ENCODE measurements around the gene CORO6. TPM values are rescaled to one million over a fixed set of nuclear protein-coding genes. Genes with fewer than 3 reads are reported as not detected.

The CORO6 gene
- total RNA-seq, 3 donors from 2014 or later = 1.2 to 21.3 (median 2.5) TPM

GRCh38 chr17:29620271-29620670 is 2.4 kb downstream of the CORO6 start:
- no peak overlapping the region for H3K4me3 ChIP-seq
- no peaks in the 10 kb centered on the region for H3K36me3 ChIP-seq (ENCODE audit: low read depth)
- TF ChIP-seq CTCF (IDR thresholded peaks at IDR 0.05) = no peak
- H3K9me3 ChIP-seq = no peaks in the 10 kb centered on the region
- intact Hi-C loops (cut with DNase I, micrococcal nuclease) = no loop called here
- ATAC-seq (no peak), DNase-seq (no peak)
- peaks cover 36% of the 10 kb centered on the region for H3K4me1 ChIP-seq (ENCODE audit: low read depth)

- no peak overlapping the region for H3K4me3 ChIP-seq
- H3K9me3 ChIP-seq = no peaks in the 10 kb centered on the region
- no peaks in the 10 kb centered on the region for H3K36me3 ChIP-seq (ENCODE audit: low read depth)
- H3K4me1 ChIP-seq (ENCODE audit: low read depth) = peaks cover 46% of the 10 kb centered on the region
- intact Hi-C loops (cut with DNase I, micrococcal nuclease) = no loop called here
- ATAC-seq (no peak), DNase-seq (no peak)
- no peak for TF ChIP-seq CTCF (IDR thresholded peaks at IDR 0.05)
Observed at GRCh38 chr17:29619251-29619650, 3.5 kb downstream of the CORO6 start.

- intact Hi-C loops (cut with DNase I, micrococcal nuclease) = no loop called here
- TF ChIP-seq CTCF (IDR thresholded peaks at IDR 0.05) = no peak
- Histone ChIP-seq H3K9me3 (no peaks in the 10 kb centered on the region), H3K36me3 (ENCODE audit: low read depth) (no peaks in the 10 kb centered on the region), H3K4me3 (no peak overlapping the region), H3K4me1 (ENCODE audit: low read depth) (peaks cover 54% of the 10 kb centered on the region)
- DNase-seq (peak in 1 of 3 donors; percentile 54), ATAC-seq (no peak)
Observed at GRCh38 chr17:29618272-29619065, 4.2 kb downstream of the CORO6 start.

GRCh38 chr17:29617481-29618271 is 5.0 kb downstream of the CORO6 start:
- peak; percentile 84 for TF ChIP-seq CTCF (IDR thresholded peaks at IDR 0.05)
- ATAC-seq (peak; percentile 73), DNase-seq (peak; percentile 88 to 92 (median 91))
- Histone ChIP-seq H3K4me3 (no peak overlapping the region), H3K9me3 (no peaks in the 10 kb centered on the region), H3K4me1 (ENCODE audit: low read depth) (peaks cover 51% of the 10 kb centered on the region), H3K36me3 (ENCODE audit: low read depth) (no peaks in the 10 kb centered on the region)
- intact Hi-C loops (cut with DNase I, micrococcal nuclease) = no loop called here

GRCh38 chr17:29617125-29617480 is 5.6 kb downstream of the CORO6 start:
- DNase-seq (peak; percentile 86 to 93 (median 88)), ATAC-seq (peak; percentile 75)
- Histone ChIP-seq H3K4me3 (no peak overlapping the region), H3K9me3 (no peaks in the 10 kb centered on the region), H3K36me3 (ENCODE audit: low read depth) (no peaks in the 10 kb centered on the region), H3K4me1 (ENCODE audit: low read depth) (peaks cover 49% of the 10 kb centered on the region)
- intact Hi-C loops (cut with DNase I, micrococcal nuclease) = no loop called here
- TF ChIP-seq CTCF (IDR thresholded peaks at IDR 0.05) = peak; percentile 62

Measured in mucosa of descending colon (tissue), 3 donors.